Fibroblast of skin of abdomen (primary cell): ENCODE results near the gene SLC25A48.

Experiments used
- DNase-seq: peaks from one replicate; pipeline ENCODE4 v3.0.0-alpha.2; 2013

SLC25A48 gene

GRCh38 chr5:135883441-135883840, 49.0 kb downstream of the SLC25A48 start:
- DNase-seq, result no peak

GRCh38 chr5:135885031-135885430, 50.6 kb downstream of the SLC25A48 start:
- no peak for DNase-seq

GRCh38 chr5:135886136-135886535, 51.7 kb downstream of the SLC25A48 start:
- no peak for DNase-seq

- peak; percentile 68 for DNase-seq
These were observed 53.0 kb downstream of the SLC25A48 start for GRCh38 chr5:135887447-135887864.

- DNase-seq, result peak; percentile 36
These were observed 53.6 kb downstream of the SLC25A48 start for GRCh38 chr5:135887881-135888614.

- DNase-seq, result no peak
These were observed 55.8 kb downstream of the SLC25A48 start for GRCh38 chr5:135890296-135890695.

- no peak for DNase-seq
These were observed 56.4 kb downstream of the SLC25A48 start for GRCh38 chr5:135890867-135891266.

GRCh38 chr5:135891268-135891667, 56.8 kb downstream of the SLC25A48 start:
- peak; percentile 14 for DNase-seq

- no peak for DNase-seq
These were observed 57.3 kb downstream of the SLC25A48 start for GRCh38 chr5:135891791-135892190.

GRCh38 chr5:135894276-135894675, 59.8 kb downstream of the SLC25A48 start:
- DNase-seq, result no peak

GRCh38 chr5:135894789-135895188, 60.3 kb downstream of the SLC25A48 start:
- no peak for DNase-seq

- DNase-seq, result no peak
These were observed 61.1 kb downstream of the SLC25A48 start, which contains the start of gene IL9 for GRCh38 chr5:135895474-135896006. Gene IL9 (minus strand): TSS chr5:135895841. CDS start chr5:135895816, 25 bp downstream.

GRCh38 chr5:135898651-135899050, 64.2 kb downstream of the SLC25A48 start:
- no peak for DNase-seq

- DNase-seq, result no peak
These were observed 65.8 kb downstream of the SLC25A48 start for GRCh38 chr5:135900276-135900675.

GRCh38 chr5:135901633-135902032, 67.2 kb downstream of the SLC25A48 start:
- no peak for DNase-seq

- DNase-seq, result no peak
These were observed 70.7 kb downstream of the SLC25A48 start for GRCh38 chr5:135905144-135905543.

- DNase-seq, result no peak
These were observed 79.5 kb downstream of the SLC25A48 start for GRCh38 chr5:135913713-135914626.

- DNase-seq, result no peak
These were observed 81.1 kb downstream of the SLC25A48 start for GRCh38 chr5:135915466-135916001.

- no peak for DNase-seq
These were observed 82.3 kb downstream of the SLC25A48 start for GRCh38 chr5:135916638-135917263.

- DNase-seq, result no peak
These were observed 85.7 kb downstream of the SLC25A48 start for GRCh38 chr5:135920199-135920598.

GRCh38 chr5:135921388-135921787, 86.9 kb downstream of the SLC25A48 start:
- DNase-seq, result peak; percentile 29
